ENCODE results near the gene GNG12.

GRCh38 chr1:67655581-67655980, 177.7 kb downstream of the GNG12 start:
- TF ChIP-seq CTCF (conservative IDR thresholded peaks at IDR 0.05; ENCODE audit: low read depth, low read length): no peak
- TF ChIP-seq EZH2 (IDR thresholded peaks at IDR 0.05; ENCODE audit: low read length, unreplicated experiment): no peak
